Measurements from ENCODE around the gene TADA3. TPM values are rescaled to one million over a fixed set of nuclear protein-coding genes. Genes with fewer than 3 reads are reported as not detected.

Gene TADA3
- total RNA-seq, 1 donor from 2014 or later: 55.8 TPM

- TF ChIP-seq CTCF (IDR thresholded peaks at IDR 0.05): no peak
- peaks cover 16% of the 10 kb centered on the region for H3K4me1 ChIP-seq
- H3K27ac ChIP-seq: no peak overlapping the region
- DNase-seq: no peak
- no peaks in the 10 kb centered on the region for H3K9me3 ChIP-seq
- peaks cover 69% of the 10 kb centered on the region for H3K36me3 ChIP-seq
- H3K27me3 ChIP-seq: no peaks in the 10 kb centered on the region
- intact Hi-C loops (cut with DNase I): no loop called here
- H3K4me3 ChIP-seq: no peak overlapping the region
- no peak for ATAC-seq
Measured at GRCh38 chr3:9746330-9746729, 45.9 kb downstream of the TADA3 start.

- peaks cover 75% of the 10 kb centered on the region for H3K36me3 ChIP-seq
- intact Hi-C loops (cut with DNase I): no loop called here
- DNase-seq: no peak
- H3K4me1 ChIP-seq: peaks cover 8% of the 10 kb centered on the region
- TF ChIP-seq CTCF (IDR thresholded peaks at IDR 0.05): no peak
- H3K9me3 ChIP-seq: no peaks in the 10 kb centered on the region
- no peak overlapping the region for H3K4me3 ChIP-seq
- no peak for ATAC-seq
- no peaks in the 10 kb centered on the region for H3K27me3 ChIP-seq
- H3K27ac ChIP-seq: no peak overlapping the region
Measured at GRCh38 chr3:9745521-9745920, 46.8 kb downstream of the TADA3 start.

GRCh38 chr3:9744162-9744561 lies 48.1 kb downstream of the TADA3 start:
- no peak overlapping the region for H3K4me3 ChIP-seq
- no peaks in the 10 kb centered on the region for H3K27me3 ChIP-seq
- no peak for TF ChIP-seq CTCF (IDR thresholded peaks at IDR 0.05)
- intact Hi-C loops (cut with DNase I): no loop called here
- ATAC-seq: no peak
- no peak overlapping the region for H3K27ac ChIP-seq
- no peaks in the 10 kb centered on the region for H3K9me3 ChIP-seq
- H3K4me1 ChIP-seq: peaks cover 4% of the 10 kb centered on the region
- H3K36me3 ChIP-seq: peaks cover 89% of the 10 kb centered on the region
- no peak for DNase-seq

- Histone ChIP-seq H3K36me3 (peaks cover 95% of the 10 kb centered on the region), H3K4me1 (no peaks in the 10 kb centered on the region), H3K4me3 (no peak overlapping the region), H3K27me3 (no peaks in the 10 kb centered on the region), H3K27ac (no peak overlapping the region), H3K9me3 (no peaks in the 10 kb centered on the region)
- no peak for TF ChIP-seq CTCF (IDR thresholded peaks at IDR 0.05)
- ATAC-seq (no peak), DNase-seq (no peak)
- intact Hi-C loops (cut with DNase I): no loop called here
Measured at GRCh38 chr3:9743548-9743947, 48.7 kb downstream of the TADA3 start.

GRCh38 chr3:9742560-9742959 lies 49.7 kb downstream of the TADA3 start:
- ATAC-seq: no peak
- Histone ChIP-seq H3K4me1 (no peaks in the 10 kb centered on the region), H3K36me3 (peaks cover 100% of the 10 kb centered on the region), H3K9me3 (no peaks in the 10 kb centered on the region), H3K4me3 (no peak overlapping the region), H3K27ac (no peak overlapping the region), H3K27me3 (no peaks in the 10 kb centered on the region)
- TF ChIP-seq CTCF (IDR thresholded peaks at IDR 0.05): no peak
- intact Hi-C loops (cut with DNase I): no loop called here
- no peak for DNase-seq

- H3K9me3 ChIP-seq: no peaks in the 10 kb centered on the region
- intact Hi-C loops (cut with DNase I): no loop called here
- H3K36me3 ChIP-seq: peaks cover 99% of the 10 kb centered on the region
- TF ChIP-seq CTCF (IDR thresholded peaks at IDR 0.05): no peak
- peaks cover 6% of the 10 kb centered on the region for H3K4me1 ChIP-seq
- no peak overlapping the region for H3K27ac ChIP-seq
- no peaks in the 10 kb centered on the region for H3K27me3 ChIP-seq
- ATAC-seq (no peak), DNase-seq (no peak)
- no peak overlapping the region for H3K4me3 ChIP-seq
Measured at GRCh38 chr3:9739181-9739580, 53.1 kb downstream of the TADA3 start.

Measured in upper lobe of right lung (tissue), 1 donor.